Umbilical cord (tissue), 2 donors: ENCODE measurements around the gene ATP6V1G3. TPM values are rescaled to one million over a fixed set of nuclear protein-coding genes. Genes with fewer than 3 reads are reported as not detected.

Experiments used
- DNase-seq: peaks from one replicate; pipeline ENCODE4 v3.0.0-alpha.2; 2015; ENCODE audit warnings: low spot score
- total RNA-seq: library from RNA; depleted of rRNA; stranded (reverse); fragments of >200 nt; gene quantifications from one replicate; pipeline ENCODE4 v1.2.3, GENCODE V29; 2014; ENCODE audit warnings: low replicate concordance; ENCODE audit not compliant: insufficient read depth

Gene ATP6V1G3
- total RNA-seq, 1 donor from 2014 or later, result 3.4 TPM

DNA sequence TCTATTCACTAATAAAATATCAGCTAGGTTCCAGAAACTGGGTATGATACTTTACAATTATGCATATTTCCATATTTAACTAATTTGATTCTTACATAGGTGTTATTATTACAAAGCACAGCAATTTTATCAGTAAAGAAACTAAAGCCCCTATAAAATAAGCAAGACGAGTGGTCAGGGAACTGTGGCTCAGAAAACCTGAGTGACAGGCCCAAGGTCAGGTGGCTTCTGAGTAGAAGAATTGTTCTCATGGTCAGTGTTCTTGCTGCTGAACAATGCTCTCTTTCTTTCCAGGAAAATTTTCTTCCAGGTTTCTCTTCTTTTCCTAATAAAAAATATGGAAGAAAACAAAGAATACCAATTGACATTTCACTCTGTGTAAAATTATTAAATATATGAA lies 2.2 kb upstream of the ATP6V1G3 start:
- no peak for DNase-seq

DNA sequence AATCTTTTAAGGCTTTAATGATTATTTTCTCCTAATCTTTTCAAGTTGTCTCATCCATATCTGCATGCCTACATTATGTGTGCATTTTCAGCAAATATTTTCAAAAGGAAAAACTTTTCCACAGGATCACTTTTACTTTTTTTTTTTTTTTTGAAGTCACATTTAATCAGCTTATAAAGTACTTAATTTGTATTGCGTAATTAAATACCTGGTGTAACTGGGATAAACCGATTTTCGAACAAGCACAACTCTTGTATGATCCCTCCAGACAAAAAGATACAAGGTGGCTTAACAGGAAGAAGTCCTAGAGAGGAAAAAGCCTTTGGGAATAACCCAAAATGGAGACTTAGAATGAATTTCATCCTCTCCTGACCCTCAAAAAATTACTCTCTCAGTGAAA lies 1.3 kb upstream of the ATP6V1G3 start:
- DNase-seq, result no peak

DNA sequence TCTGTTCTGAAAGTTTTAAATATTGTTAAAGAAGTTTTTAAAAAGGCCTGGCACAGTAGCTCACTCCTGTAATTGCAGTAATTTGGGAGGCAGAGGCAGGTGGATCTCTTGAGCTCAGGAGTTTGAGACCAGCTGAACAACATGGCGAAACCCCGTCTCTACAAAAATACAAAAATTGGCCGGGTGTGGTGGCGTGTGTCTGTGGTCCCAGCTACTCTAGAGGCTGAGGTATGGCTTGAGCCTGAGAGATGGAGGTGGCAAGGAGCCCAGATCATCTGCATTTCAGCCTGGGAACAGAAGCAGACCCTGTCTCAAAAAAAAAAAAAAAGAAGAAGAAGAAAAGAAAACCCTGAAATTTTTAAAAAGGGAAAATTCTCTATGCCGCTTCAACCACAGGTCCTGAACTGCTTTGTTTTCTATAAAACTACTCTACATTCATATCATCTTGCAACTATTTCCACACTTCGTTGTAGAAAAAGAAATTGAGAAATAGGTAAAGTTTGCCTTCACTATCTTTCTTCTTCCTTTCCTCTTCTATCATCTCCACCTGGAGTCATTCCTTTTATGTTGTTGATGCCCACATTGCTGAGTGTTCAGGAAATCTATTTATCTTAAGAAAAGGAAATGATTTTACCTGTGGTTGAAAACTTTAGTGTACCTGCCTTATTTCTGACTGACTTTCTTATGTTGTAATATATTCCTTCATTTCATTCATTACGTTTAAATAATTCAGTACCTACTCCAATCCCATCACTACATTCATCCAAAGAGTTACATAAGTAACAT lies 1.7 kb downstream of the ATP6V1G3 start:
- DNase-seq, result no peak

DNA sequence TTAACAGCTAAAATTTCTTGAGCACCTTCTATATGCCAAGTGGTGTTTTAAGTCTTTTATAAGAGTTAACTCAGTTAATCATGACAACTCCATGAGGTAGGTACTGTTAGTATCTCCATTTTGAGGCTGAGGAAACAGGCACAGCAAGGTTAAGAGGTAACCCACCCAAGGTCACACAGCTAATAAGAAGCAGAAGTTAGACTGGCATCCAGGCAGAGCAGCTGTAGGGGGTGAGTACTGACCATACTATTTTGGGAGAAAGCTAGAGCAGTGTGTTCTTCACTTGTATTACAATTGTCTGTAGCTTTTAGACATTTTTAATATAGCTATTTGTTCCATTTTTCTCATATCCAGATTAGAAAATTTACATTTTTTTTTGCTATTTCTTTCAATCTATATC lies 4.8 kb downstream of the ATP6V1G3 start:
- no peak for DNase-seq

DNA sequence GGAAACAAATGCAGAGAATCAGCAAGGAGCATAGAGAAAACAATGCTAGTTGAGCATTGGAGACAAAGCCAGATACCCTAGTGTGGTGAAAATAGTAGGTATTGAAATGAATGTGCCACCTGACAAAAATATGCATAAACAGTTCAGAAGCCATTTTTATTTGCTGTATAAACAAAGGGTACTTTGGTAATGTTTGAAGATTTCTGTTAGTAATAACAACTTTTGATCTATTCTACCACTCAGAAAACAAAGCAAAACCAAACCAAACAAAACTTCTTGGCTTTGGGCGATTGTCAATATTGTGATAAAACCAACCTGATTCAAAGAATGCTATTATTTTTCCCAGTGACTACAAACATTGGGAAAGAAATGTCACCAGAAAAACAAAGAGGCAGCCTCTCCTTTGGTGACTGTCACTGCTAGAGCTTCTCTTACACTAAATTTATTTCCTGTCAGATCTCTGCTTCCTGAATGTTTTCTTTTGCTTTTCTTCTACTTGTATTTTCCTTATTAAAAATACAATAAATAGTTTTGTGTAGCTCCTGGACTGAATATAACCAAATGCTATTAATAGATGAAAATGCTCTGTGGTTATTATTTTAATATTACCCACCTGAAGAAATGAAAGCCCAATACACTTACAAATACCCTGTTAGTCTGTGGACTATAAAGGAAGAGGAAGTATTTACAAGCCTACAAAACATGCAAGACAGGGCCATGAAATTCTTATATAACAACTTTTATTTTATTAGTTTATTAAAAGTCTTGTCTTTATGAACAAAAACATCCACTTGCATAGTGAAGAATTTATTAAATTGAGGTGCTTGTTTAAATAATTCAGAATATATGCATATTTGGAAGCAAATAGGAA lies 5.7 kb downstream of the ATP6V1G3 start:
- DNase-seq, result no peak

DNA sequence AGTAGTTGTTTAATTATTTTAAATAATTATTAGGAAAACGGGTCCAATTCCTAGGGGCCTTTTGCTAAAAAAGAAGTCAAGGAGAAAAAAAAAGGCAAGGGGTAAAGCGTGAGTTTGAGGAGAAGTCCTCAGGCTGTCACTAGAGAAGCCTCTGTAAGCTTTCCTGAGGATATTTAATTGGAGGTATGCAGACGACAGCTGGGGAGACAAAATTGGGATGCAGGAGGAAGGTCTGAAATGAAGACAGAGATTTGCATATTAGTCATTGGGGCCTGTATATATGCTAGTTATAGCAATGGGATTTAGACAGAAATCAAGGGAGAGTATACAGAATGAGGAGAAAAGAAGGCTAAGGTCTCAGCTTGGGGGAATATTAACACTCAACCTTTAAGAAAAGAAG lies 8.6 kb downstream of the ATP6V1G3 start:
- DNase-seq, result no peak

DNA sequence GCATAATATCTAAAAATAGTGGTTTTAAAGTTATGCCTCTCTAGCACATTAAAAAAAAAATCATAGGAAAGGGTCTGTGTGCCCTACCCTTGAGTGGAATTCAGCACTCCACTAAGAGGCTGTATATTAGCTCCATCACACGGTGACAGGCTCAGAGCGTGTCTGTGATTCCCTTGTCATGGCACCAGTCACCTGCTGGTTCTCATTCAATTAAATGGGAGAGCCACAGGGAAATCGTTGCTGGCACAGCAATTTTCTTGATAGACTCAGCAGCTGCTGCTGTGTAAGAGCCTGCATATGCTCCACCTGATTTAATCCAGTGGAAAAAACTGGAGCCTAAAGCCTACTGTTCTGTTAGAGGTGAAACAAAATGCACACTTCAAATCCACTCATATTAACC lies 9.5 kb downstream of the ATP6V1G3 start:
- no peak for DNase-seq

DNA sequence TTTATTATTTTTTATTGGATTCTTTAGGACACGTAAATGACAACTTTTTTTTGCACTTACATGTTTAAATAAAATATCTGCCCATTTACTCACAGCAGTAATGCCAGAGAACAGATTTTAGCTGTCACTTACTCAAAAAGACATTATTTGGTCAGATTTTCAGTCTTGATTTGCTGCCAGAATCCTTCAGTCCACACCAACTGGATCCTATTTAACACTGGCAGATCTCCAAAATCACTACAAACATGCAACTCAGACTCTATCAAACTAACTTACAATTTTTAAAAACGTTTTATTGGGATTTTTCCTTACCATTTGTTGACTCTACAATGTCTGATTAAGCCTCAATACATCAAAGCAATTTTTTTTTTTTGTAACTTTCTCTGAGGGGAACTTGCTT lies 11.1 kb downstream of the ATP6V1G3 start:
- DNase-seq, result peak; percentile 77

DNA sequence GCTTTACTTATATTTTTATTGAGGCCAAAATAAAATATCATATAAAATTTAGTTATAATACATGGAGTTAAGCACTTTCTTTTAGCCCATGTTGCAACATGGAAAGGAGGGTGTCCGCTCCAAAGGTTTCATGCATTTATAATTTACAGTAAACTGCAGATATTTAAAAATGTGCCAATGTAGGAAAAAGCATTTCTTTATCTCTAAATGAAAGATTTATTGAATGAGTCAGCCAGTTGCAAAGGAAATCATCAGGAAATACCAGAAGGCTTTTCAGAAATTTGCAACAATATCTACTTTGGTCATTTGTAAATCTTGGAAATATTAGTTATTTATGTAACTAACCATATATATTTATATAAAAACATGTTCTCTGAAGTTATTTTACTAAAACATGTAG lies 12.1 kb downstream of the ATP6V1G3 start:
- peak; percentile 60 for DNase-seq

DNA sequence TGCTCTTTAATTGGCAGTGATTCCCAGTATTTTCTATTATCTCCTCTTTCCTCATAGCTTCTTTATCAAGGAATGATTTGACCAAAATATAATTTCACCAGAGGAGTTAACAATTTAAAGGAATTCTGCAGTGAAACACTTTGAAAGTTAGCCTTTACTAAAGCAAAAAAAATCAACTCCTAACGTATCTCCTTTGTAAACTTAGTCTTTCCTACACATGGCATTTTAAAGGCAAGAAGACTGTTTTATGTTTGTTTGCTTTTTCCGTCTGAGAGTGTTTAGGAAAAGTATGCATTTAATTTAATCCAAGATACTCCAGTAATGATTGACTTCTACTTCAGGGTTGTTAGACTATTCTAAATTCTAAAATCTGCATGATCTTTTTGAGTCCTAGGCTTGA lies 15.9 kb downstream of the ATP6V1G3 start:
- DNase-seq, result peak; percentile 21

DNA sequence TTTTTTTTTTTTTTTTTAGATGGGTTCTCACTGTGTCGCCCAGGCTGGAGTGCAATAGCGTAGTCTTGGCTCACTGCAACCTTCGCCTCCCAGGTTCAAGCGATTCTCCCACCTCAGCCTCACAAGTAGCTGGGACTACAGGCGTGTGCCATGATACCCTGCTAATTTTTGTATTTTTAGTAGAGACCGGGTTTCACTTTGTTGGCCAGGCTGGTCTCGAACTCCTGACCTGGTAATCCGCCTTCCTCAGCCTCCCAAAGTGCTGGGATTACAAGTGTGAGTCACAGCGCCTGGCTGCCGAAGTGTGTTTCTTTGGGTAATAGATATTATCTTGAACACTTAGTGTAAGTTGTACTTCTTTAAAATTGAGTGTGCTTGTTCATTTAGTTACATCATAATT lies 16.4 kb downstream of the ATP6V1G3 start:
- DNase-seq, result peak; percentile 36

DNA sequence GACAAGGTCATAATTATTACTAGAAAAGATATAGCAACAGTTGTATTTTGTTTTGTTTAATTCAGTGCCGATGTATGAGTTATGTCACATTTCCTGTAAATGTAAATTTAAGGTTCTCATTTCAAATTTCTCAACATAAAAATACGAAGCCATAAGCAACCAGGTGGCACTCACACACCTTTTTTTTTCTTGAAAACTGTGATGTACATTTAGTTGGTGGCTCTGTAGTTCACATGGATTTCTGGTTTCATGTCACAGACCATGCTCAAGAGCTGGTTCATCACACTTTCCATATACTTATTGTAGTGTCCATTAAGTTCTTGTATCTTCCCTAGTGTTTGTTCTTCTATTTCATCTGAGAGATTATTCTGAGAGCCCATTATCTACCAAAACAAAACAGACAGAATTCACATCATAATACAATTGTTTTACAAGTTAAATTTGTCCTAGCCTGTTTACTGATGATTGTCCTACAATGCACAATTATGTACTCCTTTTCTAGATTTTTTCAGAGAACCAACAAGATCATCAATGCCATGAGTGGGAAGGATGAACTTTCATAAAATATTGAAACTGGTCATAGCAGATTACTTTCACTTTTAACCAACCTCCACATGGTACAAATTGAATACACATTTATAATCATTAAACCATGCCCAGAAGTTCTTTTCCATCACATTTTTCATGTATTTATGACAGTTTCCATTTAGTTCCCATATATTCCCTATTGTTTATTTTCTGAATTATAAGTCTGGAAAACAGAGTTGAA lies 17.1 kb downstream of the ATP6V1G3 start:
- no peak for DNase-seq

DNA sequence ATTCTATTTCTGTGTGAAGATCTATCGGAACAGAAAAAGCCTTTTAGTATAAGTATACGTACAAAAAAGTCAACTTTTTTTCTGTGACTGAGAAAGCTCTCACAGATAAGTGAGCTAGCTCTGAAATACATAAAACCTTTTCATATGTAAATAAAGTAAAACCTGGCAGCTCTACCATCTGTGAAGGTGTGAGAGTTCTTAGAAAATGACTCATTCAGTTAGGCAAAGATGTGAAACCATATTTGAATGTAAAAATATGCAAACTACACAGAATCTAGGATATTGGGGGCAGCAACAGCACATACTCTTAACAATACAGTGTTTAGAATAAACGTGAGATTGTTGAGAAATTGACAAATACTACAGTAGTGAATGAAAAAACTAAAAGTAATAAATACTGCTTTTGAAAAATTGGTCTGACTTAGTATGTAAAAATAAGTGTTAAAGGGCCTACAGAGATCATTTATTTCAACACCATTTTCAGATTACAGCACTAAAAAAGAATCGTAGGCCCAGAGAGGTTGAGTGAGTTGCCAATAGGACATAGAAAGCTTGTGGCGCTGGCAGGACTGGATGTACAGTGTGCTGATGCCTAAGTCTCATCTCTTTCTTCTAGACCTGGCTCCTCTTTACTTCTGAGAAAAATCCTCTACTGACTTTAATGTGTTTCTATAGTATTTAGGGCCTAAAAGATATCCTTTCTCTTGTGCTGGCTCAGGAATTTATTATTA lies 19.8 kb downstream of the ATP6V1G3 start:
- no peak for DNase-seq

DNA sequence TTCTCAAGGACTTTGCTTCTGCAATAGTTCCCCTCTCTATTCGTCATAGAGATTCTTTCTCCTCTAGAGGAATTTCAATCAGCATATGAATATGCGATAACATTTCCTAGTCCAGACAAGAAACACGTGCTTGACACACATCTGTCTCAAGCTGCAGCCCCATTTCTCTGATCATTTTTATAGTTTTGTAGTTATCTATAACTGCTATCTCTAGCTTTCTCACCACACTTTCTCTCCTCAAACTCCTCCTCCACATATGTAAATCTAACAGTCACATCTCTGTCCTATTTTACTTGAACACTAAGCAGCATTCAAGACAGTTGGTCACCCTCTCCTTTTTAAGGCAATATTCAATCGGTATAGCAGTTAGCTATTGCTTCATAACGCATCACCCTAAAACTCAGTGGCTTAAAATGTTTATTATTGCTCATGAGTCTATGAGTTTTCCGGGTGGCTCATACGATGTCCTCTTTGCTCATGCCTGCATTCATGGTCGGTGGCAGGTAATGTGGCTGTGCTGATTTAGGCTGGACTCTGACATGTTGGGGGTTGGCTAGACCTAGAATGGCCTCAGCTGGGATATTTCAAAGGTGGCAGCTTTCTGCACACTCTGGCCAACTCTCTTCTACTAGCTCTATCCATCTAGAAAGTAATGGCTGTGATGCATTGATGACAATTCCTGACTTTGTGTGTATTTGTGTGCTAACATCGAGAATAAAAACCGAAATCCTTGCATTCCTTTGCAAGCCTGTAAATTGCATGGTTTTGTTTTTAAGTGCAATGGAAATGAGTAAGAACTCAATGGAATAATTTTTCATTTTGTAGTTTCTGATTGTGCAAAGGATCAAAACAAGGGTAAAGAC lies 20.6 kb downstream of the ATP6V1G3 start:
- no peak for DNase-seq

DNA sequence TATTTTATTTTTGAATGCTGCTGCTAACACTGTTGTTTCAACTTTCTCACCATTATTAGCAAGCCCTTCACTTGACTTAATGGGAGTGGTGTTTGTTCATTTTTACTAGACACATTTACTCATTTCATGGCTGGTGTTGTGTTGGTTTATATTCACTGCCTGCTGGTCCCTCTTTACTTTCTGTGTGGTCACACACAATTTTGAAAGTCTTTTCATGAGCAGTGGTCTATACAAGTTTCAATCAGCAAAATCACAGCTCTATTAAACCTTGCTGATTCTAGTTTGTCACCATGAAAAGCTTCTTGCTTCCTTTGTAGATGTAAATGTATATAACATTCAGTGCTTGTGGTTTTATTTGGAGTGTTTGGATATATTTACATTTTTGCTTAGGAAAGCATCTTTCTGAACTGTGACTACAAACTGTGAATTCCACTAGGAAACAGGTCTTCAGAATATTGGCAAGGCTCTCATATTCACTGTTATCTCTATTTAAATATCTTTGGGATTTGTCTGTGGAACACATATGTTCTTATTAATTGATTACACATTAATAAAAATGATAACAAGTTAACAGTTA lies 22.8 kb downstream of the ATP6V1G3 start:
- DNase-seq, result no peak

DNA sequence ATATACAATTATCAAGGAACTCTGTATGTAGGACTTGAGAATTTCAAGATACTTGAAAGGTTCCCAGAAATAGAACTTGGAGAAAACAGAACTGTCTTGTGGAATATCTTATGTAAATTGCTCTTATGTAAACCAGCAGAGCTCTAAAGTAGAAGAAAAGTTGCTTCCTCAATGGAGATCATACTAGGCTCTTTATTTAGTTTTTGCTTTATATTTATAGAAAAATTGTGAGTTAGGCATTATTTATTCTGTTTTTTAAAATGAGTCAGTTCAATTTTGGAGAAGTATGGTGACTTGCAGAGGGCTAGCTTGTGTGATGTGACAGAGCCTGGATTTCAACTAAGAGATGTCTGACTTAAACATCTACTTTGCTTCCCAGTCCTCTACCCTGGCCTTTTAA lies 40.4 kb downstream of the ATP6V1G3 start:
- DNase-seq, result no peak

DNA sequence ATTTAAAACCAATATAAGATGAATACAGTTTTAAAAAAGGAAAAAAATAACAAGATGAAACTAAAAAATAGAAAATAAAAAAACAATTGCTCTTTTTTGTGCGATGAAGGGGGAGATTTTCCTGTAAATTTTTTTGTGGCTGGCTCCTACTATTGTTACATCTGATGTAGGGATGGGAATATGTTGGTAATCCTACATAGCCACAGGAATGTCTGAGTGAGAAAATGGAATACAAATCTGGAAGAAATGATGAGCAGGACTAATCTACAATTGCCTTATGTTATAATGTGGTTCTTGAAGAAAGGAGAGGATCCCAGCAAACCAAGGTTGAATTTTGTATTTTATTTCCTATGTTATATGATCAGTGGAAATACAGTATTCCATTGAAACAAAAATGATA lies 40.9 kb downstream of the ATP6V1G3 start:
- no peak for DNase-seq

DNA sequence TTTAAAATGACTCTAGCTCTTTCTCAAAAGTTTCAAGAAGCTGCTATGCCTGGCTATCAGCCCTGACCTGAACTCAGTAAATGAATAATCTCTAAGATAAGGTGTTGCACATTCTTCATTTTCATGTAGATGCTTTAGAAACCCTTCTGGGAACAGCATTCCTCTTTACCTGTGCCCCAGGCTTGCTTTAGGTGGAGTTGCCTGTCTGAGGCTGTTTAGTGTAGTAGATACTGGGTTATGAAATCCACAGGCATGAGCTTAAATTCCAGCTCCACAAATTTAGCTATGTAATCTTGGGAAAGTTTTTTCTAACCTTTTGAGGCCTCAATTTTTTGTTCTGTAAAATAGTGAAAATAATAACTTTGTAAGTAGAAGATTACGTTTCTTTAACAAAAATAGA lies 41.6 kb downstream of the ATP6V1G3 start:
- DNase-seq, result peak; percentile 53

DNA sequence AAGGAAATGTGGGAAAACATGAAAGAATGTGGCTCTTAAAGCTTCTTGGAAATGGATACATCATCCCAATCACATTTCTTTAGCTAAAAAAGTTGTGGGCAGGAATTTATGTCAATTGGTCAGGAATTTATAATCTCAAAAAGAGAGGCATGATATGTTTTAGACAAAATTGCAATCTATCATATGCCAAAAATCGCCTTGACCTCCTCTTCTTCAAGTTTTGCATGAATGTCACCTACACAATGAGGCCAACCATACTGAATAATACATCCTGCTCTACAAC lies 42.4 kb downstream of the ATP6V1G3 start:
- DNase-seq, result no peak

DNA sequence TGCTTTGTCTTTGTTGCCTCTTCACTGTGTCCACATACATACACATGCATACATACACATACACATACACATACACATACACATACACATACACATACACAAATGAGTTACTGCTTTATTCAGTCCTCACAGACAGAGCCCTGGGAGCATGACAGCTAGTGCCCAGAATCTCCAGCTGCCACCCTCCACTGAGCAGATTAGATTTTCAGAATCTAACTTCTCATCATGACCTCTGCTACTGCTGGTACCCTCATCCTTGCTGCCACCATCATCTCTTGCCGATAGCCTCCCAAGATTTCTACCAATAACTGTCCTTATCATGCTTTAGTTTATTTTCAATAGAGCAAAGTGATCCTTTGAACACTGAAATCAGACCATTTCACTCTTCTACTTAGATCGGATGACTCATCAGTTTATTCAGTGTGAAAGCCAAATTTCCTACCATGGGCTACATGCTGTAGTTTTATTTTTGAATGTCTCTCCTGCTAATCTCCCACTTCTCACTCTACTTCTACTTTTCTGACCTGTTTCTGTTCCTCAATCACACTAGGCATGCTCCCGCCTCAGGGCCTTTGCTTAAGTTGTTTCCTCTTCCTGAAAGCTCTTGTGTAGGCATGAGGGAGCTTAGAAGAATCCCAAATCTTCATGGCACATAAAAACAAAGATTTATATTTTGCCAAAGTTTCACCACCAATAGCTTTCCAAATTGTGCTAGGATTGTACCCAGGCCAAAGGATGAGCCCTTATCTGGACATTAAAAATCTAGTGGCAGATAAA lies 43.0 kb downstream of the ATP6V1G3 start:
- DNase-seq, result no peak
